HepG2 (cell line): Measurements from ENCODE around the gene SLC5A8.
"Not testable (repeated sequence)": the region's sequence is repeated elsewhere in the genome, so short reads cannot be mapped to it uniquely, and the experiment has no call there.

Experiments used
- BHLHE40 ChIP-seq: IDR thresholded peaks from 2 replicates; pipeline ENCODE4 v1.6.1; 2011; ENCODE audit warnings: low read length, improper control_type of control experiment
- CBX5 ChIP-seq: sonication (generic); formaldehyde crosslinking; IDR thresholded peaks from 2 replicates; pipeline ENCODE4 v1.4.0; 2020; ENCODE audit warnings: missing genetic modification reagents, borderline replicate concordance
- EZH2 ChIP-seq: conservative IDR thresholded peaks from 2 replicates; pipeline ENCODE4 v1.6.1; 2012; ENCODE audit warnings: mild to moderate bottlenecking, low read depth, low read length, moderate library complexity
- FOSL2 ChIP-seq: sonication (generic); formaldehyde crosslinking; IDR thresholded peaks from 2 replicates; pipeline ENCODE4 v1.4.0; 2020; ENCODE audit warnings: missing genetic modification reagents
- HOXA7 ChIP-seq: sonication (generic); formaldehyde crosslinking; IDR thresholded peaks from 2 replicates; pipeline ENCODE4 v1.8.1; 2022; ENCODE audit warnings: mild to moderate bottlenecking, missing genetic modification reagents, moderate library complexity
- MAFK ChIP-seq, 2 experiments: IDR thresholded peaks in 1 of 2; conservative IDR thresholded peaks in 1 of 2; 2 replicates each; pipeline ENCODE4 v1.6.1; 2011; ENCODE audit warnings: improper control_type of control experiment in 2 of 2, low read length in 2 of 2
- NFATC3 ChIP-seq: sonication (generic); formaldehyde crosslinking; IDR thresholded peaks from 2 replicates; pipeline ENCODE4 v1.5.1; 2020; ENCODE audit warnings: mild to moderate bottlenecking, missing genetic modification reagents
- POLR2AphosphoS5 ChIP-seq: IDR thresholded peaks from 2 replicates; pipeline ENCODE4 v1.6.1; 2012; ENCODE audit warnings: low read depth, low read length
- U2AF2 ChIP-seq: fragments of 200-400 bp; formaldehyde crosslinking; IDR thresholded peaks from 2 replicates; pipeline ENCODE4 v1.6.1; 2017; ENCODE audit warnings: low read depth, mild to moderate bottlenecking, low read length
- YY1 ChIP-seq: IDR thresholded peaks from 2 replicates; pipeline ENCODE4 v1.6.1; 2011; ENCODE audit warnings: low read length, low read depth, moderate library complexity, mild to moderate bottlenecking; ENCODE audit not compliant: insufficient read depth, insufficient replicate concordance
- TF ChIP-seq, protein P1 (sequence below): IDR thresholded peaks from 2 replicates; pipeline ENCODE4 v1.6.1; 2016; ENCODE audit warnings: low read depth, control low read depth

DNA sequence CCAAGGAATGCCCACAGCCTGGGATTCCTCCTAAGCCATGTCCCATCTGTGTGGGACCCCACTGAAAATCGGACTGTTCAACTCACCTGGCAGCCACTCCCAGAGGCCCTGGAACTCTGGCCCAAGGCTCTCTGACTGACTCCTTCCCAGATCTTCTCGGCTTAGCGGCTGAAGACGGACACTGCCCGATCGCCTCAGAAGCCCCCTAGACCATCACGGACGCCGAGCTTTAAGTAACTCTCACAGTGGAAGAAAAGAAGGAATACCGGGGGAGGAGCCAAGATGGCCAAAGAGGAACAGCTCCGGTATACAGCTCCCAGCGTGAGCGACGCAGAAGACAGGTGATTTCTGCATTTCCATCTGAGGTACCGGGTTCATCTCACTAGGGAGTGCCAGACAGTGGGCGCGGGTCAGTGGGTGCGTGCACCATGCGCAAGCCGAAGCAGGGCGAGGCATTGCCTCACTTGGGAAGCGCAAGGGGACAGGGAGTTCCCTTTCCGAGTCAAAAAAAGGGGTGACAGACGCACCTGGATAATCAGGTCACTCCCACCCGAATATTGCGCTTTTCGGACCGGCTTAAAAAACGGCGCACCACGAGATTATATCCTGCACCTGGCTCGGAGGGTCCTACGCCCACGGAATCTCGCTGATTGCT is 64.1 kb downstream of the SLC5A8 start:
- TF ChIP-seq FOSL2 (CRISPR knock-in tag); EZH2; CBX5 (CRISPR knock-in tag); NFATC3 (CRISPR knock-in tag); MAFK (conservative IDR thresholded peaks at IDR 0.05 in 1 of 2, IDR thresholded peaks at IDR 0.05 in 1 of 2; ENCODE audit: low read length in 2 of 2); HOXA7 (CRISPR knock-in tag); BHLHE40; U2AF2; POLR2AphosphoS5; YY1: not testable (repeated sequence)
- TF ChIP-seq, protein P1, sequence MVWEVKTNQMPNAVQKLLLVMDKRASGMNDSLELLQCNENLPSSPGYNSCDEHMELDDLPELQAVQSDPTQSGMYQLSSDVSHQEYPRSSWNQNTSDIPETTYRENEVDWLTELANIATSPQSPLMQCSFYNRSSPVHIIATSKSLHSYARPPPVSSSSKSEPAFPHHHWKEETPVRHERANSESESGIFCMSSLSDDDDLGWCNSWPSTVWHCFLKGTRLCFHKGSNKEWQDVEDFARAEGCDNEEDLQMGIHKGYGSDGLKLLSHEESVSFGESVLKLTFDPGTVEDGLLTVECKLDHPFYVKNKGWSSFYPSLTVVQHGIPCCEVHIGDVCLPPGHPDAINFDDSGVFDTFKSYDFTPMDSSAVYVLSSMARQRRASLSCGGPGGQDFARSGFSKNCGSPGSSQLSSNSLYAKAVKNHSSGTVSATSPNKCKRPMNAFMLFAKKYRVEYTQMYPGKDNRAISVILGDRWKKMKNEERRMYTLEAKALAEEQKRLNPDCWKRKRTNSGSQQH (CRISPR knock-in tag), result not testable (repeated sequence)
